ENCODE results near the gene PGLYRP2. TPM values are rescaled to one million over a fixed set of nuclear protein-coding genes. Genes with fewer than 3 reads are reported as not detected.
"Not testable (repeated sequence)": the region's sequence is repeated elsewhere in the genome, so short reads cannot be mapped to it uniquely, and the experiment has no call there.

Gene PGLYRP2
- total RNA-seq, 1 donor from 2014 or later: 1.6 TPM

- no peak for DNase-seq (ENCODE audit: low spot score)
Measured at GRCh38 chr19:15487038-15487437, 7.7 kb upstream of the PGLYRP2 start.

- DNase-seq (ENCODE audit: low spot score): not testable (repeated sequence)
Measured at GRCh38 chr19:15485768-15486167, 6.5 kb upstream of the PGLYRP2 start.

- DNase-seq (ENCODE audit: low spot score): not testable (repeated sequence)
Measured at GRCh38 chr19:15480996-15481395, 1.7 kb upstream of the PGLYRP2 start.

DNA sequence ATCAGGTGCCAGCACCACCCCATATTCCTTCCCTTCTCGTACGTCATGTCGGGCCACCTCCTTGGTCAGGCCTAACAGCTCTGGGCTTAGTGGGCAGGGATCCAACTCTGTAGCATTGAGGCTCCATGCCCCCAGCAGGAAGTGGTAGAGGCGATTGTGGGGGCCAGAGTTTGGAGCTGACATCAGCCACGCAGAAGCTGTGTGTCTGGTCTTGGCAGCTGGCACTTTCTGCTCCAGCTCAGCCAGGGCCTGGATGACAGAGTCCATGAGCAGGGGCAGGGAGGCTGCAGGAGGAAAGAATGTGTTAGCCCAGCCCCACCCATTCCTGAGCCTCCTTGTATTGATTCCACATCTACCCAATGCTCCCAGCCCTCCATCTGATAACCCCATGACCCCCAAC, 3.0 kb downstream of the PGLYRP2 start:
- DNase-seq (ENCODE audit: low spot score): peak; percentile 53

DNA sequence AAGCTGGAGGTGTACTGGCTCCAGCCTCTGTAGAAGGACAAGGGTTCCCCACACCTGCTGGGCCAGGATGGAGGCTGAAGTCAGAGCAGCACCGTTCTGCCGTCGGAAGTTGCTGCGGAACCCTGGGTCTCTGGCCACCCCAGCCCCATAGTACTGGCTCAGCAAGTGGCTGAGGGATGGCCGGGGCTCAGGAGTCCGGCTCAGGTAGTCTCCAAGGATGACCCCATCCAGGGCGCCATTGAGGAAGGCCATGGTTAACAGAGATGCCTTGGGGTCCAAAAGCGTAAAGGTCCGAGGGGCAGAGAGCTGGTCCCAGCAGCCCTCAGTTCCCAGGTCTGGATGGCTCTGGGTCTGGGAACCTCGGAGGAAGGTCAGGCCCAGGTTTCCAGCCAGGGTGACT, 3.7 kb downstream of the PGLYRP2 start:
- no peak for DNase-seq (ENCODE audit: low spot score)

GRCh38 chr19:15475169-15475568, 4.1 kb downstream of the PGLYRP2 start:
- DNase-seq (ENCODE audit: low spot score): no peak

DNA sequence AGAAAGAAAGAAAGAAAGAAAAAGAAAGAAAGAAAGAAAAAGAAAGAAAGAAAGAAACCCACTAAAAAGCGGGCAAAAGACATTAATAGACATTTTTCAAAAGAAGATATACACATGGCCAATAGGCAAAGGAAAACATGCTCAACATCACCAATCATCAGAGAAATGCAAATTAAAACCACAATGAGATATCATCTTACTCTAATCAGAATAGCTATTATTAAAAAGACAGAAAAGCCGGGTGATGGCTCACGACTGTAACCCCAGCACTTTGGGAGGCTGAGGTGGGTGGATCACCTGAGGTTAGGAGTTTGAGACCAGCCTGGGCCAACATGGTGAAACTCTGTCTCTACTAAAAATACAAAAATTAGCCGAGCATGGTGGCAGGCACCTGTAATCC, 5.5 kb downstream of the PGLYRP2 start:
- DNase-seq (ENCODE audit: low spot score): not testable (repeated sequence)

- no peak for DNase-seq (ENCODE audit: low spot score)
Measured at GRCh38 chr19:15471639-15472101, 7.6 kb downstream of the PGLYRP2 start.

DNA sequence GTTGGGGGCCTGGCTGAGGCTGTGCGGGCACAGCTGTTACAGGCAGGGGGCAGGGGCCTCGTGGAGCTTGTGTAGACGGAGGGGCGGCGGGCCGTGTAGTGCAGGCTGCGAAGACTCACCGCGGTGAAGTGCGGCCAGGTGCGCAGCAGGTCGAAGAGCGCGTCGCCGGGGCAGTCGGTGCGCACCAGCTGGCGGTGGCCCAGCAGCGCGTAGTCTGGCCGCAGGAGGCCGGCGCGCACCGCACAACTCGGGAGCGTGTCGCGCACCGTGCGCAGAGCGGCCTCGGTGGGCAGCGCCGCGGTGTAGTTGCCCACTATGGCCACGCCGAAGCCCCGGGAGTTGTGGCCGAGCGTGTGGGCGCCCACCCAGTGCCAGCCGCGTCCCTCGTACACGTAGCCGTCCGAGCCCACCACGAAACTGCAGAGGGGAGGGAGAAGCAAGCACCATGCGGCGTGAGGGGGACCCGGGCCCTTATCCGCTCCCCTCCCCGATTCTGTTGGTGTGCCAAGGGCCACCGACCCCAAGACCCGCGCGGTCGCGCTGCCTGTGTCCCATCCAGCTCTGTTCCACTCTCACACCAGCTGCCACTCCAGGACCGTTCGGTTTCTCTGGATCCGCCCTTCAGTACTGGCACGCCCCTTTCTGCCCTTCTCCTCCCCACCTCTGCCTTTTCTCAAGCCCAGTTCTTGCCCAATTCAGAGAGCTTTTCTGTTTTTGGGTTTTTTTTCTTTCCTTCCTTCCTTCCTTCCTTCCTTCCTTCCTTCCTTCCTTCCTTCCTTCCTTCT, 9.6 kb downstream of the PGLYRP2 start:
- no peak for DNase-seq (ENCODE audit: low spot score)

DNA sequence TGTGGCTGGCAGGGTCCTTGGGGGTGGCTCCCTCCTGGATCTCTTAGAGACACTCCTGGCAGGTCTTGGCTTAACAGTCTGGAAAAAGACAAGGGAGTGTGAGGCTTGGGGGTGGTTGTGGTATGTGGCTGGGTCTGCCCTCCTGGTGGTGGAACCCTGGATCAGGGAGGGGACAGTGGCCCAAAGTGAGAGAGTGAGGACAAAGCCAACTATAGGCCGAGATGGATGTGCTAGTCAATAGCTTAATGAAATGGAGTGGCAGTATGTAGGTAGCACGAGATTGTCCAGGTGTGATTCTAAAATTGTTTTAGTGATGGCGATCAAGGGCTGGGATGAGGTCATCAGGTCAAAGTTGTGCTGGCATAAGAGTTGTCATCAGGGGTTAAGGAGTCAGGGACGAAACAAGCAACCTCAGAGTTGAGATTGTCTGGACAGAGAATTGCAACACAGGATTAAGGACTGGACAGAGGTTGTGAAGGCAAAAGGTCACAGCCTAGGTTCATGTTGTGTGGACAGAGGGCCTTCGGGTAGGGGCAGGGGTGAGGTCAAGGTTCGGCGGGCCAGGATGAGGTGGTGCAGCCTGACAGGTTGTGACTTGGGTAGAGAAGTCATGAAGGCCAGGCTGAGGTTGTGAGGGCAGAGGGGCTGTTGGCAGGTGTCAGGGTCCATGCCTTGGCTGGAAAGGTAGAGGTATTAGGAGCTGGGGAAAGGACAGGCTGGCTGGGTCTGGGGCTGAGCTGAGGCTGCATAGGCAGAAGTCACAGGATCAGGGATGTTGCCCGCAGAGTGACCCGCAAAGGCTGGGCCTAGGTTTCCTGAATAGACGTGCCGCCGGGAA, 10.4 kb downstream of the PGLYRP2 start:
- DNase-seq (ENCODE audit: low spot score): no peak

DNA sequence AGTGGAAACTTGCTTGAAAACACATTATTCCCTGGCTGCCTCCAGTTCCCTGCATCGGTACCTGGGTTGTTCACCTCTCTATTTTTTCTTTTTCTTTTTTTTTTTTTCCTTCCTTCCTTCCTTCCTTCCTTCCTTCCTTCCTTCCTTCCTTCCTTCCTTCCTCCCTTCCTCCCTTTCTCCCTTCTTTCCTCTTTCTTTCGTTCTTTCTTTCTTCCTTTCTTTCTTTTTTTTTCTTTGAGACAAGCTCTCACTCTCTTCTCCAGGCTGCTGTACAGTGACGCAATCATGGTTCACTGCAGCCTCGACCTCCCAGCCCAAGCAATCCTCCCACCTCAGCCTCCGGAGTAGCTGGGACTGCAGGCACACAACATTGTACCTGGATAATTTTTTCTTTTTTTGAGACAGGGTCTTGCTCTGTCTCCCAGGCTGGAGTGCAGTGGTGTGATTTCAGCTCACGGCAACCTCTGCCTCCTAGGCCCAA, 11.5 kb downstream of the PGLYRP2 start:
- DNase-seq (ENCODE audit: low spot score): no peak

DNA sequence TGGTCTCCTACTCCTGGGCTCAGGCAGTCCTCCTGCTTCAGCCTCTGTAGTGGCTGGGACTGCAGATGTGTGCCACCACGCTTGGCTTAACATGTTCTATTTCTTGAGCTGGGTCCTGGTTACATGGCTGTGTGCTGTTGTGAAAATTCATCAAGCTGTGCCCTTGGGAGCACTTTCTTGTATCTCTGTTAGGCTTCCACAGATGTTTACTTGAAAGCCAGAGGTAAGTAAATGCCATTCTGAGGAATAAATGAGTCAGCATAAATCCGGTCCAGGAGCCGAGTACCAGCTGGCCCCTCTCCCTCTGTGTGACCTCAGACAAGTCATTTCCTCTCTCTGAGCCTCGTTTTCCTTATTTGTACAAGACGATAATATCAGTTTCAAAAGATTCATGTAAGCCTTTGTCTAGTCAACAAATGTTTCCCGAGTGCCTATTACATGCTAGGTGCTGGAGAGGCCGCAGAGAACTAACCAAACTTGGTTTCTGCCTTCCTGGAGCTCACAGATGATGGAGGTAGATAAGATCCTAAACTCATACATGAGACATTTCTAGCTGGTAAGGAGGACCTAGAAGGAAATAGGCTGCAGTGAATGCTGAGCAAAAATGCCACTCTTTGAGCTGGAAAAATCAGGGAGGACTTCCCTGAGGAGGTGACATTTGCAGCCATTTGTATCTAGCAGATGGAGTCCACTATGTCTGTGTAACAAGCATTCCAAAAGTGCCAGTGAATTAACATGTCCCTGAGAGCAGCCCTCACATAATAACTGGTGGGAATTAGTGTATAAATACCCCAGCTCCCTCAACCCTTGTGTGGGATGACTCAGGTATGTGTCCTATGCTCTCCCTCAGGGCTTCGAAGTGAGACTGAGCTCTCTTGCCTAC, 12.2 kb downstream of the PGLYRP2 start:
- DNase-seq (ENCODE audit: low spot score): no peak

GRCh38 chr19:15464394-15465385, 14.6 kb downstream of the PGLYRP2 start, which contains the start of gene RASAL3:
Gene RASAL3, minus strand, starts transcription at chr19:15464544. Its CDS starts 186 bp downstream, at chr19:15464358.
- DNase-seq (ENCODE audit: low spot score): no peak

GRCh38 chr19:15463861-15464371, 15.4 kb downstream of the PGLYRP2 start:
- DNase-seq (ENCODE audit: low spot score): no peak

DNA sequence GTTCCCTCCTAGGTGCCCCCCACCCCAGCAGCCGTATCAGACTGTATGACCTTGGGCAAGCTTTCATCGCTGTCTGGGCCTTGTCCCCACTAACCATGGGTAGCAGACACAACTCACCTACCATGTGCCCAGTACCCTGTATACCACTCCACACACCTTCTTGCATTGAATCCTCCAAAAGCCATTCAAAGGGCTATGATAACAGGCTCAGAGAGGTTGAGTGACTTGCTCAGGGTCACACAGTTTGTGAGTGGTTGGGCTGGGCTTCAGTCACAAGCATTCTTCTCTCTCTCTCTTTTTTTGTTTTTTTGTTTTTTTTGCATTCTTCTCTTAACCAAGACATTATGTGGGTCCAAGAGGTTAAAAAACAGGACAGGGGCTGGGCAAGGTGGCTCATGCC, 17.6 kb downstream of the PGLYRP2 start:
- DNase-seq (ENCODE audit: low spot score): no peak

DNA sequence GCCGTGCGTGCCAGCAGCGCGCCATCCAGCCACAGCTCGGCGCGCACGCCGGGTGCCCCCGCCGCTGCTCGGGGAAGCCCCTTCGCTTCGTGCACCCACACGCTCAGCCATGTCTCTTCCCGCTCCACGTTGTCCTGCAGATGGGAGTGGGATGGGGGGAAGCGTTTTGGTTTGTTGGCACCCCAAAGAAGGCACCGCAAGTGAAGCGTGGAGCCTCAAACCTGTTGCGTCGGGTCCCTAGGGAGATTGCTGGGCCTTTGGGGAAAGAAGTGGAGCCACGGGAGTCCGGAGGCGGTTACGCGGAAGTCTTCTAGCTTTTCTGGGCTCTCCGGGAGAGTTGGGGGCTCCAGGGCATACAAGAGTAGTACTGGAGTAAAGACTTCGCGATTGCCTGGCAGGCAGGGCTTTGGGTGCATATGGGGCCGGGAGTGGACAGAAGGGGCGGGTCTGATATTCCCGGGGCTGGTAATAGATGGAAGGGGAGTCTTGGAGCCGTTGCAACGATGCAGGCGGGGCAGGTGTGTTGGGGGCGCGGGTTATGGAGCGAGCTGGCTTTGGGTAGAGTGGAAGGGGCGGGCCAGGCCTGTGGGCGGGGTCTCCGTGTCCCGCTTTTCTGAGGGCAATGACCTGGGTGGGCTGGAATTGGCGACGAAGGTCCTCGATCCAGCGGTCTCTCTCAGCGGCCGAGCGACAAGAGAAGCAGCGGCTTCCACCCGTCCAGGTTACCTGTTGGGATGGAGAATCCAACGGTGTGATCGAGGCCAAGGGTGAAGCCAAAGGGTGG, 21.4 kb downstream of the PGLYRP2 start:
- no peak for DNase-seq (ENCODE audit: low spot score)

- peak; percentile 34 for DNase-seq (ENCODE audit: low spot score)
Measured at GRCh38 chr19:15456871-15457700, 22.2 kb downstream of the PGLYRP2 start.

DNA sequence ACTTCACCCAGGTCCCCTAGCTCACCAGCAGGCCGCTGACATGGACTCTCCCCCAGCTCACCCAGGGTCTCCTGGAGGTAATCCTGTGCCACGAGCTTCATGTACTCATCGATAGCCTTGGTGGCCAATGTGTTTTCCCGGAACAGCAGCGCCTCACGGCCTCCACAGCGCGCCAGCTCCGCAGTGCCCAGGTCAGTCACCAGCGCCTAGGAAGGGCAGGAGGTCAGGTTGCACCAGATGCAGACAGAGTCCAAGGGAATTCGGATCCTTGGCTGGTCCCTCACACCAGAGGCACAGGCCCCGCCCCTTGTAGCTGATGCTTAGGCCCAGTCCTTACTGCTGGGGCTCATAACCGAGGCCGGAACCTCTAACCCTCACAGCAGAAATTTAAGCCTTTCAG, 22.9 kb downstream of the PGLYRP2 start:
- DNase-seq (ENCODE audit: low spot score): no peak

All from mucosa of gallbladder (tissue), 1 donor.